H1 (cell line): Measurements from ENCODE around the gene UBXN11. TPM values are rescaled to one million over a fixed set of nuclear protein-coding genes. Genes with fewer than 3 reads are reported as not detected.

Source experiments
- CTCF ChIA-PET: fragments of 300-600 bp; sonication (Branson Sonifier 250); formaldehyde crosslinking; loops from one replicate; lab custom pipeline; 2021; ENCODE audit not compliant: partially characterized antibody; lab: Charles Lee
- POLR2A ChIA-PET: fragments of 300-600 bp; sonication (Branson Sonifier 250); formaldehyde crosslinking; loops from one replicate; lab custom pipeline; 2021; ENCODE audit warnings: inconsistent platforms; ENCODE audit not compliant: partially characterized antibody; lab: Charles Lee
- DNase-seq, 2 experiments: peaks; one replicate each; pipeline versions ENCODE4 v3.0.0 to v3.0.0-alpha.2; 2010 to 2022; ENCODE audit warnings: low spot score in 2 of 2, low read depth in 1 of 2, mixed read lengths in 1 of 2
- FAIRE-seq: peaks from 2 replicates; lab custom pipeline; 2011; peaks lifted over from hg19 to GRCh38; lab: Jason Lieb, UNC
- H2AFZ ChIP-seq: 2 replicates; pipeline ENCODE4 v1.8.1; 2012; ENCODE audit warnings: low read length, inconsistent platforms
- H2AK5ac ChIP-seq: 2 replicates; pipeline ENCODE4 v1.6.1; 2013; ENCODE audit warnings: low read depth, low read length
- H2BK120ac ChIP-seq: replicated peaks from 2 replicates; pipeline ENCODE3; 2013; ENCODE audit warnings: low read depth, low read length, inconsistent platforms
- H2BK12ac ChIP-seq: 2 replicates; pipeline ENCODE4 v1.6.1; 2013; ENCODE audit warnings: low read depth, low read length
- H2BK15ac ChIP-seq: 2 replicates; pipeline ENCODE4 v1.6.1; 2013; ENCODE audit warnings: low read length
- H2BK20ac ChIP-seq: 2 replicates; pipeline ENCODE4 v1.6.1; 2013; ENCODE audit warnings: low read length
- H2BK5ac ChIP-seq: 2 replicates; pipeline ENCODE4 v1.6.1; 2013; ENCODE audit warnings: low read depth, low read length
- H3K14ac ChIP-seq: 2 replicates; pipeline ENCODE4 v1.6.1; 2013; ENCODE audit warnings: inconsistent platforms; ENCODE audit not compliant: insufficient read length
- H3K18ac ChIP-seq: 2 replicates; pipeline ENCODE4 v1.6.1; 2013; ENCODE audit warnings: low read length; ENCODE audit errors: extremely low read depth
- H3K23ac ChIP-seq: 2 replicates; pipeline ENCODE4 v1.6.1; 2013; ENCODE audit warnings: inconsistent platforms; ENCODE audit not compliant: insufficient read length
- H3K23me2 ChIP-seq: 2 replicates; pipeline ENCODE4 v1.6.1; 2013; ENCODE audit warnings: low read depth, low read length
- H3K27ac ChIP-seq: 2 replicates; pipeline ENCODE4 v1.6.1; 2011; ENCODE audit warnings: low read depth, low read length, inconsistent platforms
- H3K27me3 ChIP-seq, 4 experiments: replicated peaks in 1 of 4; 1 replicate in 1 of 4; 2 replicates in 3 of 4; pipeline versions ENCODE4 v1.6.1 to v1.8.1; 2011 to 2013; ENCODE audit warnings: low read length in 3 of 4, mild to moderate bottlenecking in 3 of 4, inconsistent platforms in 2 of 4, mixed read lengths in 2 of 4, moderate library complexity in 1 of 4; ENCODE audit not compliant: control insufficient read depth in 3 of 4, insufficient read depth in 3 of 4; ENCODE audit errors: extremely low read depth in 1 of 4
- H3K36me3 ChIP-seq, 4 experiments: 2 replicates each; pipeline versions ENCODE4 v1.6.1 to v1.8.1; 2011 to 2013; ENCODE audit warnings: mild to moderate bottlenecking in 4 of 4, low read length in 3 of 4, moderate library complexity in 2 of 4, control low read depth in 1 of 4, inconsistent platforms in 1 of 4; ENCODE audit not compliant: insufficient read depth in 4 of 4, control insufficient read depth in 2 of 4
- H3K4ac ChIP-seq: replicated peaks from 2 replicates; pipeline ENCODE3; 2013; ENCODE audit warnings: low read length, low read depth, mixed read lengths, inconsistent platforms; ENCODE audit not compliant: insufficient read length
- H3K4me1 ChIP-seq, 4 experiments: replicated peaks in 1 of 4; 1 replicate in 1 of 4; 2 replicates in 3 of 4; pipeline versions ENCODE4 v1.6.1 to v1.8.1; 2011 to 2013; ENCODE audit warnings: low read length in 3 of 4, inconsistent platforms in 2 of 4, mixed read lengths in 1 of 4; ENCODE audit not compliant: insufficient read depth in 4 of 4, control insufficient read depth in 3 of 4
- H3K4me2 ChIP-seq, 2 experiments: 2 replicates each; pipeline versions ENCODE4 v1.6.1 to v1.8.1; 2011 to 2013; ENCODE audit warnings: low read depth in 2 of 2, low read length in 2 of 2, control low read depth in 1 of 2, inconsistent platforms in 1 of 2, mild to moderate bottlenecking in 1 of 2; ENCODE audit not compliant: insufficient read depth in 1 of 2
- H3K4me3 ChIP-seq, 4 experiments: fragments of 200-600, 300-600 bp in 1 of 4; sonication (generic), shearing (Covaris generic), sonication (Bioruptor Twin) in 1 of 4; 2 replicates each; pipeline versions ENCODE4 v1.5.1 to v1.8.1; 2011 to 2016; ENCODE audit warnings: low read length in 4 of 4, low read depth in 3 of 4, control low read depth in 2 of 4, inconsistent platforms in 2 of 4, mild to moderate bottlenecking in 2 of 4, mixed read lengths in 1 of 4, moderate library complexity in 1 of 4; ENCODE audit not compliant: insufficient read depth in 2 of 4; ENCODE audit errors: extremely low read depth in 1 of 4
- H3K56ac ChIP-seq: replicated peaks from 2 replicates; pipeline ENCODE3; 2013; ENCODE audit warnings: low read depth, mild to moderate bottlenecking, mixed read lengths, low read length, inconsistent platforms; ENCODE audit not compliant: insufficient read length
- H3K79me1 ChIP-seq: 2 replicates; pipeline ENCODE4 v1.6.1; 2013; ENCODE audit warnings: low read depth, low read length, control low read depth
- H3K79me2 ChIP-seq, 2 experiments: 2 replicates each; pipeline versions ENCODE4 v1.6.1 to v1.8.1; 2012 to 2013; ENCODE audit warnings: low read length in 2 of 2, mild to moderate bottlenecking in 2 of 2, inconsistent platforms in 1 of 2; ENCODE audit not compliant: insufficient read depth in 2 of 2, control insufficient read depth in 1 of 2
- H3K9ac ChIP-seq, 4 experiments: replicated peaks in 1 of 4; 1 replicate in 1 of 4; 2 replicates in 3 of 4; pipeline versions ENCODE4 v1.6.1 to v1.8.1; 2011 to 2013; ENCODE audit warnings: low read depth in 3 of 4, low read length in 3 of 4, control low read depth in 2 of 4, mild to moderate bottlenecking in 2 of 4, moderate library complexity in 2 of 4, inconsistent platforms in 1 of 4; ENCODE audit errors: extremely low read depth in 1 of 4
- H3K9me3 ChIP-seq, 2 experiments: 2 replicates each; pipeline versions ENCODE4 v1.6.1 to v1.8.1; 2012 to 2013; ENCODE audit warnings: mild to moderate bottlenecking in 2 of 2, moderate library complexity in 2 of 2, control low read depth in 1 of 2, inconsistent platforms in 1 of 2, low read depth in 1 of 2, low read length in 1 of 2, mixed read lengths in 1 of 2; ENCODE audit not compliant: insufficient read depth in 2 of 2
- H4K20me1 ChIP-seq, 2 experiments: replicated peaks in 1 of 2; 2 replicates each; pipeline versions ENCODE3 to v1.8.1; 2011 to 2013; ENCODE audit warnings: inconsistent platforms in 2 of 2, low read length in 2 of 2, mild to moderate bottlenecking in 1 of 2; ENCODE audit not compliant: insufficient read depth in 2 of 2, control insufficient read depth in 1 of 2
- H4K5ac ChIP-seq: 2 replicates; pipeline ENCODE4 v1.6.1; 2013; ENCODE audit warnings: low read length, low read depth, mixed read lengths, inconsistent platforms; ENCODE audit not compliant: insufficient read length
- H4K8ac ChIP-seq: 2 replicates; pipeline ENCODE4 v1.8.0; 2013; ENCODE audit warnings: mild to moderate bottlenecking, moderate library complexity, low read length, inconsistent platforms; ENCODE audit not compliant: insufficient read depth; ENCODE audit errors: extremely low read depth
- H4K91ac ChIP-seq: replicated peaks from 2 replicates; pipeline ENCODE3; 2013; ENCODE audit warnings: low read length, mixed read lengths, inconsistent platforms; ENCODE audit not compliant: insufficient read length
- CREB1 ChIP-seq: IDR thresholded peaks from 2 replicates; pipeline ENCODE4 v1.6.1; 2012; ENCODE audit warnings: inconsistent platforms
- SUZ12 ChIP-seq: fragments of 200-600 bp; sonication (generic); IDR thresholded peaks from 2 replicates; pipeline ENCODE4 v1.6.1; 2012; ENCODE audit warnings: mild to moderate bottlenecking, inconsistent platforms, low read length, moderate library complexity, mixed read lengths
- TAF1 ChIP-seq: IDR thresholded peaks from 2 replicates; pipeline ENCODE4 v1.6.1; 2011; ENCODE audit warnings: mild to moderate bottlenecking, low read depth, low read length
- WGBS, 2 experiments: shearing (Covaris generic) in 1 of 2; methylation state at CpG; one replicate each; pipeline versions ENCODE4 v1.1.6 to v1.1.7; 2013 to 2015; ENCODE audit warnings: low lambda C conversion rate in 2 of 2, mixed read lengths in 2 of 2, inconsistent platforms in 1 of 2, low coverage in 1 of 2, missing lambda C conversion rate in 1 of 2; ENCODE audit not compliant: insufficient replicate concordance in 2 of 2, insufficient coverage in 1 of 2, insufficient read length in 1 of 2; ENCODE audit errors: extremely low coverage in 1 of 2, missing lambda C conversion rate in 1 of 2; 5-methylcytosine and 5-hydroxymethylcytosine counted together
- polyA plus RNA-seq, 7 experiments: library from polyadenylated mRNA; depleted of rRNA in 3 of 7; stranded (reverse) in 5 of 7; unstranded in 2 of 7; fragments of >200 nt in 5 of 7; fragments of 200-250 nt in 2 of 7; gene quantifications; 1 replicate in 5 of 7; 2 replicates in 1 of 7; 4 replicates in 1 of 7; pipeline versions ENCODE4 v1.2.1 to v1.2.3, GENCODE V29; 2011 to 2013; ENCODE audit warnings: missing spikeins in 2 of 7, mixed read lengths in 2 of 7
- total RNA-seq: library from RNA; stranded (reverse); fragmentation: NEBNext Ultra II Directional; extraction: Animal tissue kit (Norgen Biotek cat#: 25700); gene quantifications from 2 replicates; pipeline ENCODE4 v1.2.1, GENCODE V29; 2021

UBXN11 gene
- total and polyA plus RNA-seq, 2 of the 8 experiments (the other 6 are each of a cell fraction or from before 2014, with no cell fraction given): 6.3 to 10.4 TPM

DNA sequence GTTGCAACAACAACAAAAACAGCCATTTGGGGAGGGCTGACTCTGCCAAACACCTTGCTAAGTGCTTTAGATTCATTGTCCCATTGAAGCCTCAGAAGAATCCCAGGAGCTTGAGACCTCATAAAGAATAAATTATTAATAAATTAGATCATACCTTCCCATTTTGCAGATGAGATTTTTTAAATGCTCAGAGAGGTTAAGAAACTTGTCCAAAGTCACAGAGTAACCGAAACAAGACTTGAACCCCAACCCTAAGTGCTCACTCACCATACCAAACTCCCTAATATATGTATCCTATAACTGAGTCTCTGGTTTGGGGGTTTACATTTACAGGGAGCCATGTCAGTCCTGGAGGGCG lies 43.9 kb upstream of the UBXN11 start:
- Histone ChIP-seq H2BK12ac (peak overlapping the region; percentile 68; the same call in 1 of the 2 replicates), H3K27ac (no peak overlapping the region), H3K56ac (no peak overlapping the region), H3K79me1 (peaks cover 2% of the 10 kb centered on the region; the same call in 1 of the 2 replicates), H3K4me3 (no peak overlapping the region), H4K20me1 (peaks cover 0 to 1% of the 10 kb centered on the region in 2 experiments), H3K9ac (no peak overlapping the region), H2AK5ac (no peak overlapping the region), H3K23ac (no peak overlapping the region), H4K5ac (no peak overlapping the region), H2BK20ac (no peak overlapping the region), H2BK120ac (no peak overlapping the region), H3K4me2 (peak overlapping the region; percentile 26 to 35; a peak in 1 of 4 replicates), H2BK5ac (peak overlapping the region; percentile 48), H3K9me3 (no peaks in the 10 kb centered on the region), H3K18ac (peak overlapping the region; percentile 71; the same call in 1 of the 2 replicates), H4K8ac (no peak overlapping the region), H3K27me3 (no peaks in the 10 kb centered on the region), H3K14ac (no peak overlapping the region), H2AFZ (no peak overlapping the region), H4K91ac (peak overlapping the region; percentile 7), H3K23me2 (no peaks in the 10 kb centered on the region), H3K79me2 (no peaks in the 10 kb centered on the region), H3K4ac (no peak overlapping the region), H2BK15ac (no peak overlapping the region), H3K36me3 (no peaks in the 10 kb centered on the region), H3K4me1 (peaks cover 5 to 24% (median 9%) of the 10 kb centered on the region in 4 experiments)
- ChIA-PET POLR2A (interaction anchor here (1.0 to 6.3 kb wide), 7 partner anchors 9 to 70 kb away, joined by 3 to 44 read pairs (median 5); no protein-coding TSS in a partner anchor), CTCF (interaction anchor here (0.8 to 6.6 kb wide), 8 partner anchors 10 to 70 kb away, joined by 3 to 52 read pairs (median 4); partner anchors contain the start of genes LIN28A and SH3BGRL3)
- TF ChIP-seq SUZ12 (no peak), CREB1 (no peak), TAF1 (no peak)
- FAIRE-seq: no peak
- WGBS, 2 experiments: 77% methylated on average over 2 of the region's 2 CpGs; no CpG with 5 or more reads in 1 of the 2 experiments
- DNase-seq: no peak
